ENCODE results near the gene APOL5.

The APOL5 gene

DNA sequence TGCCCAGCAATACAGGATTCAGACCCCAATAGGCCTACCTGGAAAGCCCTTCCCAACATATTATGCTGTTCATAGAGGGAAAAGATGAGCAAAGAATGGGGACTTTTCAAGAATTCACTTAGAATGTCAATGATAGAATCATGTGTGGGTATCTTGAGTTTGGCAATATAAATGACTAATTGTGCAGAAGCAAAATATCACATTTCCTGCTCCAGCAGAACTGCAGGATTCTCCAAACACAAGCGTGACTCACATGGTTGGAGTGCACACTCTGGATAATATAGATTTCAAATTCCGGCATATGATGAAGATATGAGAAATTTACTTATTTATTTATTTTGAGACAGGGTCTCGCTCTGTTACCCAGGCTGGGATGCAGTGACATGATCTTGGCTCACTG, 12.5 kb upstream of the APOL5 start:
- Histone ChIP-seq H3K36me3 (replicated peaks) (no peaks in the 10 kb centered on the region), H3K27ac (peak overlapping the region; percentile 21), H3K4me3 (ENCODE audit: low read depth, low read length) (no peak overlapping the region), H3K27me3 (replicated peaks) (no peaks in the 10 kb centered on the region)
- in situ Hi-C loops (cut with HindIII; ENCODE audit: low pct_ligation_motif_present, low sequenced_read_pairs) = no loop called here
- TF ChIP-seq, protein P1, sequence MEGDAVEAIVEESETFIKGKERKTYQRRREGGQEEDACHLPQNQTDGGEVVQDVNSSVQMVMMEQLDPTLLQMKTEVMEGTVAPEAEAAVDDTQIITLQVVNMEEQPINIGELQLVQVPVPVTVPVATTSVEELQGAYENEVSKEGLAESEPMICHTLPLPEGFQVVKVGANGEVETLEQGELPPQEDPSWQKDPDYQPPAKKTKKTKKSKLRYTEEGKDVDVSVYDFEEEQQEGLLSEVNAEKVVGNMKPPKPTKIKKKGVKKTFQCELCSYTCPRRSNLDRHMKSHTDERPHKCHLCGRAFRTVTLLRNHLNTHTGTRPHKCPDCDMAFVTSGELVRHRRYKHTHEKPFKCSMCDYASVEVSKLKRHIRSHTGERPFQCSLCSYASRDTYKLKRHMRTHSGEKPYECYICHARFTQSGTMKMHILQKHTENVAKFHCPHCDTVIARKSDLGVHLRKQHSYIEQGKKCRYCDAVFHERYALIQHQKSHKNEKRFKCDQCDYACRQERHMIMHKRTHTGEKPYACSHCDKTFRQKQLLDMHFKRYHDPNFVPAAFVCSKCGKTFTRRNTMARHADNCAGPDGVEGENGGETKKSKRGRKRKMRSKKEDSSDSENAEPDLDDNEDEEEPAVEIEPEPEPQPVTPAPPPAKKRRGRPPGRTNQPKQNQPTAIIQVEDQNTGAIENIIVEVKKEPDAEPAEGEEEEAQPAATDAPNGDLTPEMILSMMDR (IDR thresholded peaks at IDR 0.05; ENCODE audit: low read depth, low read length, missing control alignments) = no peak
- DNase-seq = peak; percentile 85

GRCh38 chr22:35708453-35708852, 9.2 kb upstream of the APOL5 start:
- Histone ChIP-seq H3K4me3 (ENCODE audit: low read depth, low read length) (no peak overlapping the region), H3K36me3 (replicated peaks) (no peaks in the 10 kb centered on the region), H3K27ac (peak overlapping the region; percentile 65), H3K27me3 (replicated peaks) (no peaks in the 10 kb centered on the region)
- in situ Hi-C loops (cut with HindIII; ENCODE audit: low pct_ligation_motif_present, low sequenced_read_pairs) = no loop called here
- DNase-seq = peak; percentile 33
- TF ChIP-seq, protein P1 (IDR thresholded peaks at IDR 0.05; ENCODE audit: low read depth, low read length, missing control alignments) = no peak

DNA sequence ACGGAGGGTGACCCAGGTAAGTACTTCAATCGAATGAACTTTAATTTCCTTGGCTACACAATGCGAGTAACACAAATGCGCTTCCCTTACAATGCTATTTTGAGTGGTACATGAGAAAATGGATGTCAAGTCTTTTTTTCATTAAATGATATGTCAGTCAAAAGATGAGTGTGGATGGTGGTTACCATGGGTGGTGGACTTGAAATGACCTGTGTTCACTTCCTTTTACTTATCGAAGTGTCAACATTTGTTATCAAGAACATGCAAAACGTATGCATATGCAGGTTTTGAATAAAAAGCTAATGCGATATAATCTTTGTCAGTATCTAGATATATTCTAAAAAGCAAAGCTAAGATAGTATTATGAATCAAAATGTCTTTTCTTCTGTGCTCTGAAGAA, 8.8 kb upstream of the APOL5 start:
- TF ChIP-seq, protein P1 (IDR thresholded peaks at IDR 0.05; ENCODE audit: low read depth, low read length, missing control alignments) = no peak
- in situ Hi-C loops (cut with HindIII; ENCODE audit: low pct_ligation_motif_present, low sequenced_read_pairs) = no loop called here
- DNase-seq = peak; percentile 53

DNA sequence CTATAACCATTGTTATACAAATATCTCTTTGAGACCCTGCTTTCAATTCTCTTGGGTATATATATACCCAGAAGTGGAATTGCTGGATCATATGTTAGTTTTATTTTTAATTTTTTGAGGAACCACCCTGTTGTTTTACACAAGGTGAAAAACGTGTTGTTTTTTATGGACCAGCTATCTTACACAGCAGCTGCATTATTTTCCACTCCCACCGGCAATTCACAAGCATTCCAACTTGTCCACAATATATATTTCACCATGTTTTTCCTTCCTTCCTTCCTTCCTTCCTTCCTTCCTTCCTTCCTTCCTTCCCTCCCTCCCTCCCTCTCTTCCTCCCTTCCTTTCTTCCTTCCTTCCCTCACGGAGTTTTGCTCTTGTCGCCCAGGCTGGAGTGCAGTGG, 6.3 kb upstream of the APOL5 start:
- no peak overlapping the region for H3K4me3 ChIP-seq (ENCODE audit: low read depth, low read length)
- in situ Hi-C loops (cut with HindIII; ENCODE audit: low pct_ligation_motif_present, low sequenced_read_pairs) = no loop called here

More for the DNA sequence above, 8.8 kb upstream of the APOL5 start:
- Histone ChIP-seq H3K36me3 (replicated peaks) (no peaks in the 10 kb centered on the region), H3K27me3 (replicated peaks) (no peaks in the 10 kb centered on the region), H3K27ac (peak overlapping the region; percentile 65), H3K4me3 (ENCODE audit: low read depth, low read length) (no peak overlapping the region)

DNA sequence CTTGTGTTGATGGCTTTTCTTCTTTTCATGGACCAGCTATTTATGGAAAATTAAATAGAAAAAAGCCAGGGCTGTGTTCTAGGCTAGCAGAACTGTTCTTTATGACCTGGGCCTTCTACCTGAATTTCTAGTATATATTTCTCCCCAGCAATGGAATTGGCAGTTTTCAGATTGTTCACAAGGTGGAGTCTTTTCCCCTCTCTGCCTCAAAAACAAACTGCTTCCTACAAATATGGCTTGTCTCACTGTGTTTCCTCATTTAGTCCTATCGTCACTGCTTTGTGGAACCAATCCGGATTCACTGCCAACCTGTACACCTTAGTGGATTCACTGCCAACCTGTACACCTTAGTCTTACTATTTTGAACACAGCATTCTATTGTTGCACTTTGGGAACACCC, 5.0 kb upstream of the APOL5 start:
- DNase-seq = no peak
- TF ChIP-seq, protein P1 (IDR thresholded peaks at IDR 0.05; ENCODE audit: low read depth, low read length, missing control alignments) = peak; percentile 11
- Histone ChIP-seq H3K36me3 (replicated peaks) (no peaks in the 10 kb centered on the region), H3K27ac (no peak overlapping the region), H3K4me3 (ENCODE audit: low read depth, low read length) (no peak overlapping the region), H3K27me3 (replicated peaks) (no peaks in the 10 kb centered on the region)
- in situ Hi-C loops (cut with HindIII; ENCODE audit: low pct_ligation_motif_present, low sequenced_read_pairs) = no loop called here

More for the DNA sequence above, 6.3 kb upstream of the APOL5 start:
- Histone ChIP-seq H3K27ac (no peak overlapping the region), H3K36me3 (replicated peaks) (no peaks in the 10 kb centered on the region), H3K27me3 (replicated peaks) (no peaks in the 10 kb centered on the region)
- DNase-seq = no peak
- TF ChIP-seq, protein P1 (IDR thresholded peaks at IDR 0.05; ENCODE audit: low read depth, low read length, missing control alignments) = no peak

GRCh38 chr22:35719212-35719875, 1.7 kb downstream of the APOL5 start:
- in situ Hi-C loops (cut with HindIII; ENCODE audit: low pct_ligation_motif_present, low sequenced_read_pairs) = no loop called here
- TF ChIP-seq, protein P1 (IDR thresholded peaks at IDR 0.05; ENCODE audit: low read depth, low read length, missing control alignments) = peak; percentile 20
- Histone ChIP-seq H3K27ac (no peak overlapping the region), H3K4me3 (ENCODE audit: low read depth, low read length) (no peak overlapping the region), H3K36me3 (replicated peaks) (no peaks in the 10 kb centered on the region), H3K27me3 (replicated peaks) (no peaks in the 10 kb centered on the region)
- no peak for DNase-seq

Measured in brain microvascular endothelial cell (primary cell).